ENCODE data around the gene IER5. TPM values are rescaled to one million over a fixed set of nuclear protein-coding genes. Genes with fewer than 3 reads are reported as not detected.

The IER5 gene
- polyA plus RNA-seq, 1 of the 3 experiments (the other 2 are of a cell fraction): 52.9 TPM

GRCh38 chr1:181101581-181102226 is 13.2 kb downstream of the IER5 start:
- no peak for DNase-seq
- TF ChIP-seq ZBTB33 (IDR thresholded peaks at IDR 0.05; ENCODE audit: borderline replicate concordance, low read depth): no peak
- peak; percentile 9; the same call in 1 of the 2 replicates for TF ChIP-seq TAF1 (IDR thresholded peaks at IDR 0.05; ENCODE audit: borderline replicate concordance, low read depth, low read length)
- peak; percentile 62; the same call in 1 of the 2 replicates for TF ChIP-seq FOSL2 (IDR thresholded peaks at IDR 0.05; ENCODE audit: borderline replicate concordance, low read depth)
- TF ChIP-seq JUND (IDR thresholded peaks at IDR 0.05): peak; percentile 17; the same call in 1 of the 2 replicates
- TF ChIP-seq GABPA (IDR thresholded peaks at IDR 0.05; ENCODE audit: low read depth): no peak
- TF ChIP-seq SMC3 (IDR thresholded peaks at IDR 0.05; ENCODE audit: low read depth, low read length): no peak
- 0 out of 2 replicates have a peak, but pooled peaks have one; percentile 26 for TF ChIP-seq MAX (IDR thresholded peaks at IDR 0.05; ENCODE audit: low read depth)
- TF ChIP-seq PBX3 (IDR thresholded peaks at IDR 0.05): peak; percentile 35; the same call in 1 of the 2 replicates
- peak; percentile 45; the same call in 1 of the 2 replicates for TF ChIP-seq ELF1 (IDR thresholded peaks at IDR 0.05)
- peak; percentile 44; the same call in 1 of the 2 replicates for TF ChIP-seq TCF12 (IDR thresholded peaks at IDR 0.05)
- peaks cover 64% of the 10 kb centered on the region for H3F3A ChIP-seq (replicated peaks; ENCODE audit: insufficient read depth)
- peaks cover 78 to 80% of the 10 kb centered on the region in 2 experiments for H3K4me1 ChIP-seq (ENCODE audit: control insufficient read depth in 1 of 2, insufficient read depth in 2 of 2, low read depth in 1 of 2, low read length in 1 of 2)
- H3K9me2 ChIP-seq: no peaks in the 10 kb centered on the region
- H4K20me1 ChIP-seq (ENCODE audit: insufficient read depth): no peaks in the 10 kb centered on the region
- H3K9ac ChIP-seq: peak overlapping the region; percentile 70; the same call in 1 of the 2 replicates
- no peaks in the 10 kb centered on the region for H3K27me3 ChIP-seq (ENCODE audit: insufficient read depth)
- H3K4me3 ChIP-seq (ENCODE audit: low read depth in 2 of 2, low read length in 1 of 2): no peak overlapping the region
- peak overlapping the region; percentile 98 to 99 for H3K27ac ChIP-seq (ENCODE audit: low read depth in 2 of 2, low read length in 1 of 2)
- 0 out of 2 replicates have a peak overlapping the region, but pooled peaks have one; percentile 25 for H2AFZ ChIP-seq (ENCODE audit: low read depth)
- H3K36me3 ChIP-seq (replicated peaks in 1 of 2; ENCODE audit: control insufficient read depth in 1 of 2, insufficient read depth in 2 of 2, low read length in 1 of 2): no peaks in the 10 kb centered on the region
- POLR2A ChIA-PET: no interaction called here
- H3K9me3 ChIP-seq: no peaks in the 10 kb centered on the region
- H3K79me2 ChIP-seq (ENCODE audit: insufficient read depth): peaks cover 34% of the 10 kb centered on the region
- CTCF ChIA-PET: interaction anchor here (18.5 kb wide), 1 partner anchor 40 kb away, joined by 143 read pairs; no protein-coding TSS in a partner anchor
- WGBS (ENCODE audit: low lambda C conversion rate): 48% methylated on average over 9 of the region's 9 CpGs
- peak overlapping the region; percentile 99 for H3K4me2 ChIP-seq

GRCh38 chr1:181102841-181103240 is 14.3 kb downstream of the IER5 start:
- peaks cover 67 to 68% of the 10 kb centered on the region in 2 experiments for H3K4me1 ChIP-seq (ENCODE audit: control insufficient read depth in 1 of 2, insufficient read depth in 2 of 2, low read depth in 1 of 2, low read length in 1 of 2)
- peak overlapping the region; percentile 99 for H3K4me2 ChIP-seq
- peaks cover 60% of the 10 kb centered on the region for H3F3A ChIP-seq (replicated peaks; ENCODE audit: insufficient read depth)
- no peaks in the 10 kb centered on the region for H4K20me1 ChIP-seq (ENCODE audit: insufficient read depth)
- ChIA-PET CTCF (interaction anchor here (0.7 to 18.5 kb wide), 4 partner anchors 11 to 1525 kb away, joined by 3 to 143 read pairs (median 13); no protein-coding TSS in a partner anchor), POLR2A (no interaction called here)
- no peaks in the 10 kb centered on the region for H3K9me2 ChIP-seq
- no peak overlapping the region for H3K4me3 ChIP-seq (ENCODE audit: low read depth in 2 of 2, low read length in 1 of 2)
- H3K9ac ChIP-seq: no peak overlapping the region
- peaks cover 30% of the 10 kb centered on the region for H3K79me2 ChIP-seq (ENCODE audit: insufficient read depth)
- H3K36me3 ChIP-seq (replicated peaks in 1 of 2; ENCODE audit: control insufficient read depth in 1 of 2, insufficient read depth in 2 of 2, low read length in 1 of 2): no peaks in the 10 kb centered on the region
- no peak overlapping the region for H2AFZ ChIP-seq (ENCODE audit: low read depth)
- H3K9me3 ChIP-seq: no peaks in the 10 kb centered on the region
- no peaks in the 10 kb centered on the region for H3K27me3 ChIP-seq (ENCODE audit: insufficient read depth)
- TF ChIP-seq NFIC (IDR thresholded peaks at IDR 0.05; ENCODE audit: borderline replicate concordance) (no peak), USF2 (IDR thresholded peaks at IDR 0.05; ENCODE audit: borderline replicate concordance, low read depth, low read length) (no peak), FOXJ3 (CRISPR knock-in tag; IDR thresholded peaks at IDR 0.05) (no peak), FOXM1 (IDR thresholded peaks at IDR 0.05; ENCODE audit: low read depth) (no peak), POLR2AphosphoS5 (IDR thresholded peaks at IDR 0.05; ENCODE audit: low read depth, low read length) (0 out of 2 replicates have a peak, but pooled peaks have one; percentile 3), RXRA (IDR thresholded peaks at IDR 0.05; ENCODE audit: borderline replicate concordance, low read depth) (no peak), ZBTB33 (IDR thresholded peaks at IDR 0.05; ENCODE audit: borderline replicate concordance, low read depth) (no peak)
- H3K27ac ChIP-seq (ENCODE audit: low read depth in 2 of 2, low read length in 1 of 2): peak overlapping the region; percentile 98 to 99
- no peak for DNase-seq
